ENCODE results near the gene TBCE. TPM values are rescaled to one million over a fixed set of nuclear protein-coding genes. Genes with fewer than 3 reads are reported as not detected.

The TBCE gene
- total and polyA plus RNA-seq, 4 donors: 9.5 to 19.7 (median 14.1) TPM

DNA sequence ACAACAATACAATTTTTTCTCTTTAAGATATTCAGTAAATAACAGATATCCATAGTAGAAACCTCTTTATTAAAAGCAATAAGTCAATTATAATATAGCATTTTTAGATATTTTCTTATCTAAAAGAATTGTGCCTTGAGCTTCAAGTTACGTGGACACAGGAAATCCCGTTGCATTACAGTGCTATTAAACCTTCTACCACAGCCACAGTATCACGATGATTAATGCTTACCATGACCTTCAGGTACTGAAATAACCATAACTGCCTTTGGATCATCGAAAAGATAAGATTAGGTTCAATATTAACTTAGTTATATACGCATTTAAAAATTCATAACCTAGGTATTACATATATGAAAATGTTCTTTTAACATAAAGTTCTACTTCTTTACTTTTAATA lies 119.1 kb downstream of the TBCE start:
- DNase-seq (ENCODE audit: low spot score): no peak
- Histone ChIP-seq H3K9me3 (ENCODE audit: control insufficient read depth in 4 of 4, low read length in 3 of 4) (no peaks in the 10 kb centered on the region), H3K27me3 (ENCODE audit: control insufficient read depth in 4 of 4, insufficient read depth in 4 of 4, low read length in 3 of 4) (no peaks in the 10 kb centered on the region), H3K4me1 (ENCODE audit: control insufficient read depth in 4 of 4, insufficient read depth in 4 of 4, low read length in 3 of 4) (no peaks in the 10 kb centered on the region), H3K36me3 (ENCODE audit: control insufficient read depth in 4 of 4, insufficient read depth in 3 of 4, low read depth in 1 of 4, low read length in 3 of 4) (peaks cover 0 to 18% (median 10%) of the 10 kb centered on the region in 4 donors), H3K4me3 (ENCODE audit: low read depth in 1 of 3, low read length in 3 of 3) (no peak overlapping the region), H3K27ac (ENCODE audit: low read depth in 1 of 2, low read length in 2 of 2) (no peak overlapping the region), H3K9ac (ENCODE audit: low read depth in 1 of 2, low read length in 2 of 2) (no peak overlapping the region)
- WGBS: 64% methylated on average over 5 of the region's 5 CpGs
- TF ChIP-seq GABPA (IDR thresholded peaks at IDR 0.05 in 1 of 2, conservative IDR thresholded peaks at IDR 0.05 in 1 of 2): no peak
- TF ChIP-seq, protein P1, sequence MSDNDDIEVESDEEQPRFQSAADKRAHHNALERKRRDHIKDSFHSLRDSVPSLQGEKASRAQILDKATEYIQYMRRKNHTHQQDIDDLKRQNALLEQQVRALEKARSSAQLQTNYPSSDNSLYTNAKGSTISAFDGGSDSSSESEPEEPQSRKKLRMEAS (IDR thresholded peaks at IDR 0.05): no peak
- TF ChIP-seq FOXA1 (IDR thresholded peaks at IDR 0.05): no peak
- TF ChIP-seq RAD21 (IDR thresholded peaks at IDR 0.05): no peak
- TF ChIP-seq YY1 (IDR thresholded peaks at IDR 0.05): no peak
- TF ChIP-seq JUND (IDR thresholded peaks at IDR 0.05): no peak

- H3K4me1 ChIP-seq (ENCODE audit: control insufficient read depth in 4 of 4, insufficient read depth in 4 of 4, low read length in 3 of 4): no peaks in the 10 kb centered on the region
- no peaks in the 10 kb centered on the region for H3K9me3 ChIP-seq (ENCODE audit: control insufficient read depth in 4 of 4, low read length in 3 of 4)
- 93% methylated on average over 3 of the region's 3 CpGs for WGBS
- no peak overlapping the region for H3K4me3 ChIP-seq (ENCODE audit: low read depth in 1 of 3, low read length in 3 of 3)
- no peak overlapping the region for H3K27ac ChIP-seq (ENCODE audit: low read depth in 1 of 2, low read length in 2 of 2)
- no peak for TF ChIP-seq YY1 (IDR thresholded peaks at IDR 0.05)
- TF ChIP-seq, protein P2, sequence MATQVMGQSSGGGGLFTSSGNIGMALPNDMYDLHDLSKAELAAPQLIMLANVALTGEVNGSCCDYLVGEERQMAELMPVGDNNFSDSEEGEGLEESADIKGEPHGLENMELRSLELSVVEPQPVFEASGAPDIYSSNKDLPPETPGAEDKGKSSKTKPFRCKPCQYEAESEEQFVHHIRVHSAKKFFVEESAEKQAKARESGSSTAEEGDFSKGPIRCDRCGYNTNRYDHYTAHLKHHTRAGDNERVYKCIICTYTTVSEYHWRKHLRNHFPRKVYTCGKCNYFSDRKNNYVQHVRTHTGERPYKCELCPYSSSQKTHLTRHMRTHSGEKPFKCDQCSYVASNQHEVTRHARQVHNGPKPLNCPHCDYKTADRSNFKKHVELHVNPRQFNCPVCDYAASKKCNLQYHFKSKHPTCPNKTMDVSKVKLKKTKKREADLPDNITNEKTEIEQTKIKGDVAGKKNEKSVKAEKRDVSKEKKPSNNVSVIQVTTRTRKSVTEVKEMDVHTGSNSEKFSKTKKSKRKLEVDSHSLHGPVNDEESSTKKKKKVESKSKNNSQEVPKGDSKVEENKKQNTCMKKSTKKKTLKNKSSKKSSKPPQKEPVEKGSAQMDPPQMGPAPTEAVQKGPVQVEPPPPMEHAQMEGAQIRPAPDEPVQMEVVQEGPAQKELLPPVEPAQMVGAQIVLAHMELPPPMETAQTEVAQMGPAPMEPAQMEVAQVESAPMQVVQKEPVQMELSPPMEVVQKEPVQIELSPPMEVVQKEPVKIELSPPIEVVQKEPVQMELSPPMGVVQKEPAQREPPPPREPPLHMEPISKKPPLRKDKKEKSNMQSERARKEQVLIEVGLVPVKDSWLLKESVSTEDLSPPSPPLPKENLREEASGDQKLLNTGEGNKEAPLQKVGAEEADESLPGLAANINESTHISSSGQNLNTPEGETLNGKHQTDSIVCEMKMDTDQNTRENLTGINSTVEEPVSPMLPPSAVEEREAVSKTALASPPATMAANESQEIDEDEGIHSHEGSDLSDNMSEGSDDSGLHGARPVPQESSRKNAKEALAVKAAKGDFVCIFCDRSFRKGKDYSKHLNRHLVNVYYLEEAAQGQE (IDR thresholded peaks at IDR 0.05): no peak
- no peak for TF ChIP-seq EGR1 (IDR thresholded peaks at IDR 0.05; ENCODE audit: low read depth in 2 of 2)
- TF ChIP-seq RAD21 (IDR thresholded peaks at IDR 0.05): no peak
- TF ChIP-seq TAF1 (conservative IDR thresholded peaks at IDR 0.05): no peak
- TF ChIP-seq, protein P3, sequence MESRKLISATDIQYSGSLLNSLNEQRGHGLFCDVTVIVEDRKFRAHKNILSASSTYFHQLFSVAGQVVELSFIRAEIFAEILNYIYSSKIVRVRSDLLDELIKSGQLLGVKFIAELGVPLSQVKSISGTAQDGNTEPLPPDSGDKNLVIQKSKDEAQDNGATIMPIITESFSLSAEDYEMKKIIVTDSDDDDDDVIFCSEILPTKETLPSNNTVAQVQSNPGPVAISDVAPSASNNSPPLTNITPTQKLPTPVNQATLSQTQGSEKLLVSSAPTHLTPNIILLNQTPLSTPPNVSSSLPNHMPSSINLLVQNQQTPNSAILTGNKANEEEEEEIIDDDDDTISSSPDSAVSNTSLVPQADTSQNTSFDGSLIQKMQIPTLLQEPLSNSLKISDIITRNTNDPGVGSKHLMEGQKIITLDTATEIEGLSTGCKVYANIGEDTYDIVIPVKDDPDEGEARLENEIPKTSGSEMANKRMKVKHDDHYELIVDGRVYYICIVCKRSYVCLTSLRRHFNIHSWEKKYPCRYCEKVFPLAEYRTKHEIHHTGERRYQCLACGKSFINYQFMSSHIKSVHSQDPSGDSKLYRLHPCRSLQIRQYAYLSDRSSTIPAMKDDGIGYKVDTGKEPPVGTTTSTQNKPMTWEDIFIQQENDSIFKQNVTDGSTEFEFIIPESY (IDR thresholded peaks at IDR 0.05): no peak
- no peak for TF ChIP-seq NR2F2 (IDR thresholded peaks at IDR 0.05)
- TF ChIP-seq GABPA (IDR thresholded peaks at IDR 0.05 in 1 of 2, conservative IDR thresholded peaks at IDR 0.05 in 1 of 2): no peak
- TF ChIP-seq JUND (IDR thresholded peaks at IDR 0.05): no peak
- no peak for TF ChIP-seq FOXA2 (IDR thresholded peaks at IDR 0.05)
- TF ChIP-seq HNF4A (conservative IDR thresholded peaks at IDR 0.05): no peak
- no peak for TF ChIP-seq HNF4G (IDR thresholded peaks at IDR 0.05)
- no peak for TF ChIP-seq SP1 (IDR thresholded peaks at IDR 0.05)
- no peak for TF ChIP-seq FOXA1 (IDR thresholded peaks at IDR 0.05)
- TF ChIP-seq, protein P1 (IDR thresholded peaks at IDR 0.05): no peak
- no peak for TF ChIP-seq RXRA (IDR thresholded peaks at IDR 0.05)
- TF ChIP-seq ATF3 (IDR thresholded peaks at IDR 0.05): no peak
- no peaks in the 10 kb centered on the region for H3K27me3 ChIP-seq (ENCODE audit: control insufficient read depth in 4 of 4, insufficient read depth in 4 of 4, low read length in 3 of 4)
- H3K36me3 ChIP-seq (ENCODE audit: control insufficient read depth in 4 of 4, insufficient read depth in 3 of 4, low read depth in 1 of 4, low read length in 3 of 4): peaks cover 0 to 18% (median 9%) of the 10 kb centered on the region in 4 donors
- no peak overlapping the region for H3K9ac ChIP-seq (ENCODE audit: low read depth in 1 of 2, low read length in 2 of 2)
- DNase-seq (ENCODE audit: low spot score): no peak
These were observed 124.4 kb downstream of the TBCE start for GRCh38 chr1:235491644-235492043.

Data from liver (tissue), 9 donors.